LNCaP clone FGC (cell line): ENCODE results near the gene BCAT1.
A peak's percentile ranks its signal among the peaks of the same experiment; 100 is the strongest.

Experiments
- DNase-seq: peaks from one replicate; pipeline ENCODE4 v3.0.0-alpha.2; 2011; ENCODE audit warnings: low read depth
- H3K4me3 ChIP-seq: 2 replicates; pipeline ENCODE4 v1.5.1; 2011; ENCODE audit warnings: mild to moderate bottlenecking, low read depth, low read length, control low read depth
- CTCF ChIP-seq: IDR thresholded peaks from 2 replicates; pipeline ENCODE4 v1.5.1; 2012; ENCODE audit warnings: mild to moderate bottlenecking; ENCODE audit not compliant: control insufficient read depth, insufficient read depth; ENCODE audit errors: extremely low read depth

Gene BCAT1

GRCh38 chr12:24991209-24992049 is 42.5 kb upstream of the BCAT1 start:
- TF ChIP-seq CTCF = peak; percentile 65
- peak; percentile 52 for DNase-seq
- no peak overlapping the region for H3K4me3 ChIP-seq

- no peak for DNase-seq
- H3K4me3 ChIP-seq = no peak overlapping the region
- no peak for TF ChIP-seq CTCF
Observed at GRCh38 chr12:24989216-24989615, 40.3 kb upstream of the BCAT1 start.

- no peak for DNase-seq
- no peak for TF ChIP-seq CTCF
- H3K4me3 ChIP-seq = no peak overlapping the region
Observed at GRCh38 chr12:24982250-24982649, 33.3 kb upstream of the BCAT1 start.

GRCh38 chr12:24979976-24980730 is 31.3 kb upstream of the BCAT1 start:
- TF ChIP-seq CTCF = no peak
- DNase-seq = no peak
- H3K4me3 ChIP-seq = no peak overlapping the region

GRCh38 chr12:24979329-24979728 is 30.4 kb upstream of the BCAT1 start:
- no peak for TF ChIP-seq CTCF
- H3K4me3 ChIP-seq = no peak overlapping the region
- DNase-seq = no peak

GRCh38 chr12:24977711-24978110 is 28.8 kb upstream of the BCAT1 start:
- H3K4me3 ChIP-seq = no peak overlapping the region
- TF ChIP-seq CTCF = no peak

More at GRCh38 chr12:24977711-24978110, 28.8 kb upstream of the BCAT1 start:
- DNase-seq = no peak
